OCI-LY1 (cell line): ENCODE results near the gene CRYBB2.
"Not testable (repeated sequence)": the region's sequence is repeated elsewhere in the genome, so short reads cannot be mapped to it uniquely, and the experiment has no call there.

ENCODE experiments used
- H2AFZ ChIP-seq: fragments of 200-600 bp; sonication (generic), shearing (Covaris generic); 2 replicates; pipeline ENCODE4 v1.6.0; 2014; ENCODE audit warnings: antibody characterized with exemption, mild to moderate bottlenecking, low read length
- H3F3A ChIP-seq: fragments of 200-600 bp; sonication (generic), shearing (Covaris generic); 2 replicates; pipeline ENCODE4 v1.6.0; 2014; ENCODE audit warnings: mild to moderate bottlenecking, antibody characterized with exemption, low read length, moderate library complexity; ENCODE audit not compliant: insufficient read depth
- H3K27ac ChIP-seq: fragments of 200-600 bp; sonication (generic); 2 replicates; pipeline ENCODE4 v1.5.1; 2014; ENCODE audit warnings: low read length, mixed run types, mild to moderate bottlenecking, low read depth; ENCODE audit not compliant: poor library complexity, severe bottlenecking
- H3K27me3 ChIP-seq: fragments of 200-600 bp; sonication (generic); 2 replicates; pipeline ENCODE4 v1.6.0; 2014; ENCODE audit warnings: antibody characterized with exemption, mild to moderate bottlenecking, low read length, moderate library complexity; ENCODE audit not compliant: insufficient read depth
- H3K36me3 ChIP-seq: fragments of 200-600 bp; sonication (generic); 2 replicates; pipeline ENCODE4 v1.6.1; 2014; ENCODE audit warnings: mild to moderate bottlenecking, antibody characterized with exemption, low read length, moderate library complexity, mixed read lengths; ENCODE audit not compliant: insufficient read depth
- H3K4me1 ChIP-seq: fragments of 200-600 bp; sonication (generic); 2 replicates; pipeline ENCODE4 v1.5.1; 2014; ENCODE audit warnings: mild to moderate bottlenecking, low read length, moderate library complexity; ENCODE audit not compliant: insufficient read depth, severe bottlenecking
- H3K4me2 ChIP-seq: fragments of 200-600 bp; sonication (generic), shearing (Covaris generic); 2 replicates; pipeline ENCODE4 v1.6.1; 2014; ENCODE audit warnings: low read length
- H3K4me3 ChIP-seq: fragments of 200-600 bp; sonication (generic); 2 replicates; pipeline ENCODE4 v1.5.1; 2014; ENCODE audit warnings: low read length, low read depth, mild to moderate bottlenecking, mixed read lengths; ENCODE audit not compliant: poor library complexity, severe bottlenecking
- H3K79me2 ChIP-seq: fragments of 200-600 bp; shearing (Covaris generic); 2 replicates; pipeline ENCODE4 v1.6.1; 2016; ENCODE audit warnings: mixed run types, low read length, mixed read lengths; ENCODE audit not compliant: insufficient read depth
- H3K9ac ChIP-seq: fragments of 200-600 bp; sonication (generic), shearing (Covaris generic); 2 replicates; pipeline ENCODE4 v1.6.1; 2014; ENCODE audit warnings: mild to moderate bottlenecking, low read length, mixed read lengths
- H3K9me2 ChIP-seq: fragments of 200-600 bp; sonication (generic), shearing (Covaris generic); 2 replicates; pipeline ENCODE4 v1.6.1; 2014; ENCODE audit warnings: low read depth, mild to moderate bottlenecking, low read length, mixed read lengths
- H3K9me3 ChIP-seq: fragments of 200-600 bp; shearing (Covaris generic); 2 replicates; pipeline ENCODE4 v1.6.1; 2014; ENCODE audit warnings: low read length, mixed read lengths
- H4K20me1 ChIP-seq: fragments of 200-600 bp; sonication (generic), shearing (Covaris generic); 2 replicates; pipeline ENCODE4 v1.6.0; 2016; ENCODE audit warnings: mild to moderate bottlenecking, low read length; ENCODE audit not compliant: insufficient read depth
- EZH2 ChIP-seq: fragments of 200-600 bp; sonication (generic), shearing (Covaris generic); IDR thresholded peaks from 2 replicates; pipeline ENCODE4 v1.8.0; 2017; ENCODE audit warnings: borderline replicate concordance, mixed run types, mild to moderate bottlenecking, antibody characterized with exemption, low read length, moderate library complexity, mixed read lengths
- TF ChIP-seq, protein P1 (sequence below): fragments of 200-600 bp; sonication (generic), shearing (Covaris generic); IDR thresholded peaks from 2 replicates; pipeline ENCODE4 v1.5.1; 2017; ENCODE audit warnings: mild to moderate bottlenecking, antibody characterized with exemption, low read length, moderate library complexity, mixed read lengths

The CRYBB2 gene

GRCh38 chr22:25237503-25237902 lies 18.1 kb downstream of the CRYBB2 start:
- Histone ChIP-seq H3K27me3 (no peaks in the 10 kb centered on the region), H3F3A (no peaks in the 10 kb centered on the region), H3K79me2 (no peaks in the 10 kb centered on the region), H3K4me1 (no peaks in the 10 kb centered on the region), H3K9ac (no peak overlapping the region), H4K20me1 (no peaks in the 10 kb centered on the region), H3K4me3 (no peak overlapping the region), H2AFZ (no peak overlapping the region), H3K36me3 (no peaks in the 10 kb centered on the region), H3K9me2 (no peaks in the 10 kb centered on the region), H3K9me3 (no peaks in the 10 kb centered on the region), H3K4me2 (no peak overlapping the region), H3K27ac (no peak overlapping the region)
- TF ChIP-seq, protein P1, sequence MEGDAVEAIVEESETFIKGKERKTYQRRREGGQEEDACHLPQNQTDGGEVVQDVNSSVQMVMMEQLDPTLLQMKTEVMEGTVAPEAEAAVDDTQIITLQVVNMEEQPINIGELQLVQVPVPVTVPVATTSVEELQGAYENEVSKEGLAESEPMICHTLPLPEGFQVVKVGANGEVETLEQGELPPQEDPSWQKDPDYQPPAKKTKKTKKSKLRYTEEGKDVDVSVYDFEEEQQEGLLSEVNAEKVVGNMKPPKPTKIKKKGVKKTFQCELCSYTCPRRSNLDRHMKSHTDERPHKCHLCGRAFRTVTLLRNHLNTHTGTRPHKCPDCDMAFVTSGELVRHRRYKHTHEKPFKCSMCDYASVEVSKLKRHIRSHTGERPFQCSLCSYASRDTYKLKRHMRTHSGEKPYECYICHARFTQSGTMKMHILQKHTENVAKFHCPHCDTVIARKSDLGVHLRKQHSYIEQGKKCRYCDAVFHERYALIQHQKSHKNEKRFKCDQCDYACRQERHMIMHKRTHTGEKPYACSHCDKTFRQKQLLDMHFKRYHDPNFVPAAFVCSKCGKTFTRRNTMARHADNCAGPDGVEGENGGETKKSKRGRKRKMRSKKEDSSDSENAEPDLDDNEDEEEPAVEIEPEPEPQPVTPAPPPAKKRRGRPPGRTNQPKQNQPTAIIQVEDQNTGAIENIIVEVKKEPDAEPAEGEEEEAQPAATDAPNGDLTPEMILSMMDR: no peak
- no peak for TF ChIP-seq EZH2

- H4K20me1 ChIP-seq, H3K4me3 ChIP-seq, H3K4me2 ChIP-seq, H3K79me2 ChIP-seq, H2AFZ ChIP-seq, H3K27me3 ChIP-seq, H3F3A ChIP-seq, H3K27ac ChIP-seq, H3K9me3 ChIP-seq, H3K4me1 ChIP-seq, H3K9ac ChIP-seq, H3K36me3 ChIP-seq, H3K9me2 ChIP-seq: not testable (repeated sequence)
Observed at GRCh38 chr22:25238058-25238457, 18.6 kb downstream of the CRYBB2 start.

DNA sequence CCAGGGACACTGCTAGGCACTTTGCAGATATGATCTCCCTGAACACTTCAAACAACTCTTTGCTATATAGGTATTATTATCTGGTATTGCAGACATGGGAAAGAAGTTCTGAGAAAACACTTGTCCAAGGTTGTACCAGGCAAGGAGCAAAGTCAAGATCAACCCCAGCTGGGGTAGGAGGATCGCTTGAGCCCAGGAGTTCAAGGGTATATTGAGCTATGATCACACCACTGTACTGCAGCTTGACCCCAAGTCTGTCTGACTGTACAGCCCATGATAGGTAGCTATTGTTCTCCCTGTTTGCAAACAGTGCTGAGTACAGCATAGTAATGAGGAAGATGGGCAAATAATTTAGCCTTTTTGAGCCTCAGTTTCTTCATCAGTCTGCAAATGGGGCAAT lies 35.7 kb downstream of the CRYBB2 start:
- not testable (repeated sequence) for H3K4me2 ChIP-seq, H3K4me3 ChIP-seq, H3K9me2 ChIP-seq, H3F3A ChIP-seq, H3K9me3 ChIP-seq, H3K27ac ChIP-seq, H3K4me1 ChIP-seq, H3K36me3 ChIP-seq, H3K27me3 ChIP-seq, H3K9ac ChIP-seq, H3K79me2 ChIP-seq, H2AFZ ChIP-seq, H4K20me1 ChIP-seq

DNA sequence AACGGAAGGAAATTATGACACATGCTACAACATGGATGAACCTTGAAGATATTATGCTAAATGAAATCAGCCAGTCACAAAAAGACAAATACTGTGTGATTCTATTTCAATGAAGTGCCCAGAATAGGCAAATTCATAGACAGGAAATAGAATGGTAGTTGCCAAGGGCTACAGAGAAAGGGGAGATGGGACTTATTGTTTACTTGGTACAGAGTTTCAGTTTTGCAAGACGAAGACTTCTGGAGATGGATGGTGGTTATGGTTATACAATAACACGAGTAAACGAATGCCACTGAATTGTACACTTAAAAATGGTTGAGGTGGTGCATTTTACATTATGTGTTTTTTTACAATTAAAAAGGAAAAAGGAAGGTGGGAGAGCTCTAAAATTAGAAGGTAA lies 48.1 kb downstream of the CRYBB2 start:
- H3K79me2 ChIP-seq, H3K4me3 ChIP-seq, H3K36me3 ChIP-seq, H3K27ac ChIP-seq, H3F3A ChIP-seq, H3K27me3 ChIP-seq, H2AFZ ChIP-seq, H3K9ac ChIP-seq, H4K20me1 ChIP-seq, H3K9me3 ChIP-seq, H3K4me2 ChIP-seq, H3K9me2 ChIP-seq, H3K4me1 ChIP-seq: not testable (repeated sequence)

DNA sequence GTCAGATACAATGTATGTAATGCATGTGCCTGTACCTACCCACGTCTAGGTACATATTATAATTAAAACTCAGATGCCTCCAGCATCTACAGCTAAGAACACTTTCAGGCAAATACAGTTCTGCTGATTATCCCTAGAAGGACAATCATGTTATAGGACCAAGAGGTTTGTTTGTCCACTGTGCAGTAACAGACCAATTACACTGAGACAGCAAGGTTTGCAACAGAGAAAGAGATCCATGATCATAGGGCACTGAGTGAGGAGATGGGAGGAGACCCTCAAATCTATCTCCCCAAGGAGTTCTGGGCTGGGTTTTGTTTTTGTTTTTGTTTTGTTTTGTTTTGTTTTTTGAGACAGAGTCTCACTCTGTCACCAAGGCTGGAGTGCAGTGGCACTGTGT lies 49.5 kb downstream of the CRYBB2 start:
- not testable (repeated sequence) for H3K9me3 ChIP-seq, H3K4me3 ChIP-seq, H3K9ac ChIP-seq, H4K20me1 ChIP-seq, H3K27ac ChIP-seq, H3K79me2 ChIP-seq, H3K4me2 ChIP-seq, H3F3A ChIP-seq, H3K36me3 ChIP-seq, H2AFZ ChIP-seq, H3K4me1 ChIP-seq, H3K27me3 ChIP-seq, H3K9me2 ChIP-seq

GRCh38 chr22:25270061-25270460 lies 50.6 kb downstream of the CRYBB2 start:
- not testable (repeated sequence) for H3K27me3 ChIP-seq, H3K4me1 ChIP-seq, H3K36me3 ChIP-seq, H3K9ac ChIP-seq, H3K9me2 ChIP-seq, H2AFZ ChIP-seq, H3K4me3 ChIP-seq, H3F3A ChIP-seq, H3K4me2 ChIP-seq, H4K20me1 ChIP-seq, H3K9me3 ChIP-seq, H3K79me2 ChIP-seq, H3K27ac ChIP-seq

DNA sequence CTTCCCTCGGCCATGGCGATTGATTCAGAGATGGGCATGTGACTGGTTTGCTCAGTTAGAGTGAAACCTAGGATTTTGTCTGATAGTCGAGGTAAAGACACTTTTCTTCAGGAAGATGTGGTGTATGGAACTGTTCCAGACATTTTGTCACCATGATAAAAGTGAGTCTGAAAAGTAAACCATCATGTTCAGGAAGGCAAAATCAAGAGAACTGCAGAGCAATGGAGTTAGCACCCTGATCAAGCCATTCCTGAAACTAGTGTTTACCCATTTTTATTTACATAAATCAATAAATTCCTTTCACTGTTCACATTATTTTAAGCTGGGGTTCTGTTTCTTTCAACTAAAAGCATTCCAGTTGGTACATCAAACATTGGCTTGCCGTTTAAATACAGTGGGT lies 53.8 kb downstream of the CRYBB2 start:
- not testable (repeated sequence) for H3K9me3 ChIP-seq, H2AFZ ChIP-seq, H3K9ac ChIP-seq, H3F3A ChIP-seq, H3K4me3 ChIP-seq, H4K20me1 ChIP-seq, H3K4me1 ChIP-seq, H3K4me2 ChIP-seq, H3K9me2 ChIP-seq, H3K27me3 ChIP-seq, H3K27ac ChIP-seq, H3K79me2 ChIP-seq, H3K36me3 ChIP-seq
